DND-41 (cell line): ENCODE measurements around the gene CDCA7.

Experiments
- CTCF ChIP-seq: IDR thresholded peaks from 2 replicates; pipeline ENCODE4 v1.5.1; 2012; ENCODE audit warnings: borderline replicate concordance, low read length, moderate library complexity, mild to moderate bottlenecking; ENCODE audit not compliant: poor library complexity, severe bottlenecking; ENCODE audit errors: extremely low read depth
- EZH2 ChIP-seq: IDR thresholded peaks from 3 replicates; pipeline ENCODE4 v1.6.1; 2012; ENCODE audit warnings: borderline replicate concordance, low read depth, mild to moderate bottlenecking, moderate library complexity, low read length, inconsistent platforms; ENCODE audit not compliant: severe bottlenecking

GRCh38 chr2:173395567-173396351 is 41.1 kb downstream of the CDCA7 start:
- TF ChIP-seq CTCF (no peak), EZH2 (no peak)
